Panc1 (cell line): ENCODE results near the gene OAS2.

ENCODE experiments used
- REST ChIP-seq, 2 experiments: IDR thresholded peaks; 2 replicates each; pipeline ENCODE4 v1.6.1; 2011 to 2012; ENCODE audit warnings: low read depth in 2 of 2, control low read depth in 1 of 2, low read length in 1 of 2, mild to moderate bottlenecking in 1 of 2, moderate library complexity in 1 of 2; ENCODE audit not compliant: insufficient read depth in 1 of 2
- TCF7L2 ChIP-seq: IDR thresholded peaks from 2 replicates; pipeline ENCODE4 v1.6.1; 2011; ENCODE audit warnings: mild to moderate bottlenecking, low read depth, low read length, inconsistent platforms
- TF ChIP-seq, protein P1 (sequence below): fragments of 450-650 bp; IDR thresholded peaks from 2 replicates; pipeline ENCODE4 v1.5.1; 2017; ENCODE audit warnings: mild to moderate bottlenecking

- TF ChIP-seq, protein P1, sequence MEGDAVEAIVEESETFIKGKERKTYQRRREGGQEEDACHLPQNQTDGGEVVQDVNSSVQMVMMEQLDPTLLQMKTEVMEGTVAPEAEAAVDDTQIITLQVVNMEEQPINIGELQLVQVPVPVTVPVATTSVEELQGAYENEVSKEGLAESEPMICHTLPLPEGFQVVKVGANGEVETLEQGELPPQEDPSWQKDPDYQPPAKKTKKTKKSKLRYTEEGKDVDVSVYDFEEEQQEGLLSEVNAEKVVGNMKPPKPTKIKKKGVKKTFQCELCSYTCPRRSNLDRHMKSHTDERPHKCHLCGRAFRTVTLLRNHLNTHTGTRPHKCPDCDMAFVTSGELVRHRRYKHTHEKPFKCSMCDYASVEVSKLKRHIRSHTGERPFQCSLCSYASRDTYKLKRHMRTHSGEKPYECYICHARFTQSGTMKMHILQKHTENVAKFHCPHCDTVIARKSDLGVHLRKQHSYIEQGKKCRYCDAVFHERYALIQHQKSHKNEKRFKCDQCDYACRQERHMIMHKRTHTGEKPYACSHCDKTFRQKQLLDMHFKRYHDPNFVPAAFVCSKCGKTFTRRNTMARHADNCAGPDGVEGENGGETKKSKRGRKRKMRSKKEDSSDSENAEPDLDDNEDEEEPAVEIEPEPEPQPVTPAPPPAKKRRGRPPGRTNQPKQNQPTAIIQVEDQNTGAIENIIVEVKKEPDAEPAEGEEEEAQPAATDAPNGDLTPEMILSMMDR: no peak
- no peak for TF ChIP-seq REST (IDR thresholded peaks at IDR 0.05; ENCODE audit: insufficient read depth in 1 of 2, low read depth in 2 of 2, low read length in 1 of 2)
- no peak for TF ChIP-seq TCF7L2
These were observed 24.4 kb downstream of the OAS2 start for GRCh38 chr12:113002676-113003075.
